SK-N-SH treated with all-trans-retinoic acid at 6 μM for 48 hours (cell line): ENCODE data around the gene TREX2.

Experiments
- PATZ1 ChIP-seq: fragments of 250-450 bp; sonication (Bioruptor Pico); IDR thresholded peaks from 2 replicates; pipeline ENCODE4 v1.8.0; 2020; ENCODE audit warnings: mild to moderate bottlenecking, moderate library complexity, borderline replicate concordance
- PPARA ChIP-seq: fragments of 250-450 bp; sonication (Bioruptor Pico); IDR thresholded peaks from 2 replicates; pipeline ENCODE4 v1.5.0; 2020; ENCODE audit warnings: mild to moderate bottlenecking, borderline replicate concordance
- RARB ChIP-seq: fragments of 250-450 bp; sonication (Bioruptor Pico); IDR thresholded peaks from 2 replicates; pipeline ENCODE4 v1.8.0; 2021; ENCODE audit warnings: mild to moderate bottlenecking, moderate library complexity
- ZC3H10 ChIP-seq: fragments of 250-450 bp; sonication (Bioruptor Pico); IDR thresholded peaks from 2 replicates; pipeline ENCODE4 v1.5.1; 2021; ENCODE audit warnings: mild to moderate bottlenecking, moderate library complexity
- ZFP3 ChIP-seq: fragments of 250-450 bp; sonication (Bioruptor Pico); IDR thresholded peaks from 2 replicates; pipeline ENCODE4 v1.5.0; 2020; ENCODE audit warnings: mild to moderate bottlenecking, moderate library complexity
- ZNF8 ChIP-seq: fragments of 450-650 bp; formaldehyde crosslinking; IDR thresholded peaks from 2 replicates; pipeline ENCODE4 v1.5.0; 2020; ENCODE audit warnings: mild to moderate bottlenecking, moderate library complexity
- TF ChIP-seq, protein P1 (sequence below): fragments of 250-450 bp; sonication (Bioruptor Pico); IDR thresholded peaks from 2 replicates; pipeline ENCODE4 v1.5.1; 2020; ENCODE audit warnings: low read depth, mild to moderate bottlenecking, moderate library complexity
- TF ChIP-seq, protein P2 (sequence below): fragments of 250-450 bp; sonication (Bioruptor Pico); IDR thresholded peaks from 2 replicates; pipeline ENCODE4 v1.5.1; 2021; ENCODE audit warnings: mild to moderate bottlenecking, moderate library complexity

DNA sequence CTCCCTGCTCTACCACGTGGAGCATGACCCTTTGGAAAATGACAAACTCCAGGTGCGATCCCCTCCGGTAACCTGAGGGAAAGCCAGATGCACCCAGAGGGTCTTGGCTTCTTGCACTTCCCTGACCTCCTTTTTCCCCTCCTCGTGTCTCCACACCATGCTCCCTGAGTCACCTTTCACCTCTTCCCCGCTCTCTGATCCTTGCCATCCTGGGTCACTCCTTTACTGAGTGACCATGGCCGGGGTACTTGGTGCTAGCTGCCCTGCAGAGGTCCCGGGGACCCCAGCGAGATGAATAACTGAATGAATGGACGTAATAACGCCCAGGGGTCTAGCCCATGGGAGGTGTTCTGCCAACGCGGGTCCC, 35.0 kb downstream of the TREX2 start:
- TF ChIP-seq, protein P1, sequence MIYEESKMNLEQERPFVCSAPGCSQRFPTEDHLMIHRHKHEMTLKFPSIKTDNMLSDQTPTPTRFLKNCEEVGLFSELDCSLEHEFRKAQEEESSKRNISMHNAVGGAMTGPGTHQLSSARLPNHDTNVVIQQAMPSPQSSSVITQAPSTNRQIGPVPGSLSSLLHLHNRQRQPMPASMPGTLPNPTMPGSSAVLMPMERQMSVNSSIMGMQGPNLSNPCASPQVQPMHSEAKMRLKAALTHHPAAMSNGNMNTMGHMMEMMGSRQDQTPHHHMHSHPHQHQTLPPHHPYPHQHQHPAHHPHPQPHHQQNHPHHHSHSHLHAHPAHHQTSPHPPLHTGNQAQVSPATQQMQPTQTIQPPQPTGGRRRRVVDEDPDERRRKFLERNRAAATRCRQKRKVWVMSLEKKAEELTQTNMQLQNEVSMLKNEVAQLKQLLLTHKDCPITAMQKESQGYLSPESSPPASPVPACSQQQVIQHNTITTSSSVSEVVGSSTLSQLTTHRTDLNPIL (CRISPR knock-in tag) = no peak
- no peak for TF ChIP-seq ZC3H10 (CRISPR knock-in tag)
- no peak for TF ChIP-seq ZNF8 (CRISPR knock-in tag)
- TF ChIP-seq RARB (CRISPR knock-in tag) = no peak
- TF ChIP-seq, protein P2, sequence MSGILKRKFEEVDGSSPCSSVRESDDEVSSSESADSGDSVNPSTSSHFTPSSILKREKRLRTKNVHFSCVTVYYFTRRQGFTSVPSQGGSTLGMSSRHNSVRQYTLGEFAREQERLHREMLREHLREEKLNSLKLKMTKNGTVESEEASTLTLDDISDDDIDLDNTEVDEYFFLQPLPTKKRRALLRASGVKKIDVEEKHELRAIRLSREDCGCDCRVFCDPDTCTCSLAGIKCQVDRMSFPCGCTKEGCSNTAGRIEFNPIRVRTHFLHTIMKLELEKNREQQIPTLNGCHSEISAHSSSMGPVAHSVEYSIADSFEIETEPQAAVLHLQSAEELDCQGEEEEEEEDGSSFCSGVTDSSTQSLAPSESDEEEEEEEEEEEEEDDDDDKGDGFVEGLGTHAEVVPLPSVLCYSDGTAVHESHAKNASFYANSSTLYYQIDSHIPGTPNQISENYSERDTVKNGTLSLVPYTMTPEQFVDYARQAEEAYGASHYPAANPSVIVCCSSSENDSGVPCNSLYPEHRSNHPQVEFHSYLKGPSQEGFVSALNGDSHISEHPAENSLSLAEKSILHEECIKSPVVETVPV = no peak
- TF ChIP-seq PATZ1 (CRISPR knock-in tag) = no peak
- TF ChIP-seq ZFP3 (CRISPR knock-in tag) = no peak
- TF ChIP-seq PPARA (CRISPR knock-in tag) = no peak
